Psoas muscle (tissue), 8 donors: ENCODE results near the gene CENPE. TPM values are rescaled to one million over a fixed set of nuclear protein-coding genes. Genes with fewer than 3 reads are reported as not detected.

ENCODE experiments used
- ATAC-seq, 4 donors: fragments of 200-7000 bp; cut with Tn5 transposase; one replicate each; pipeline ENCODE4 v1.9.1; 2020; ENCODE audit warnings: moderate library complexity in 3 of 4, mild to moderate bottlenecking in 2 of 4
- DNase-seq, 2 donors: peaks; one replicate each; pipeline ENCODE4 v3.0.0-alpha.2; 2020
- H3K27ac ChIP-seq: fragments of 200-600 bp; one replicate; pipeline ENCODE4 v1.8.0; 2022
- H3K27me3 ChIP-seq, 3 donors: fragments of 200-600 bp in 1 of 3; one replicate each; pipeline versions ENCODE4 v1.6.1 to v1.8.0; 2013 to 2022; ENCODE audit warnings: low read length in 2 of 3, mild to moderate bottlenecking in 2 of 3, moderate library complexity in 1 of 3; ENCODE audit not compliant: insufficient read depth in 3 of 3
- H3K36me3 ChIP-seq, 2 donors: fragments of 200-600 bp in 1 of 2; one replicate each; pipeline versions ENCODE4 v1.6.1 to v1.8.0; 2013 to 2022; ENCODE audit warnings: low read depth in 1 of 2, mild to moderate bottlenecking in 1 of 2, moderate library complexity in 1 of 2; ENCODE audit not compliant: insufficient read depth in 1 of 2
- H3K4me1 ChIP-seq: fragments of 200-600 bp; one replicate; pipeline ENCODE4 v1.8.0; 2022
- H3K4me3 ChIP-seq: fragments of 200-600 bp; one replicate; pipeline ENCODE4 v1.8.0; 2022; ENCODE audit warnings: mild to moderate bottlenecking
- H3K9me3 ChIP-seq: fragments of 200-600 bp; one replicate; pipeline ENCODE4 v1.8.0; 2022
- CTCF ChIP-seq: fragments of 200-600 bp; IDR thresholded peaks from one replicate; pipeline ENCODE4 v1.8.0; 2022; ENCODE audit warnings: antibody characterized with exemption
- WGBS, 3 donors: extraction: QIAGEN DNeasy Blood & Tissue Kit; methylation state at CpG; one replicate each; pipeline versions ENCODE4 v1.1.6 to v1.1.7; 2013; 5-methylcytosine and 5-hydroxymethylcytosine counted together
- intact Hi-C, 2 donors: fragments of 100-400 bp; cut with DNase I; formaldehyde crosslinking; loops; one replicate each; pipeline versions ENCODE4 v1.11.0 to v1.14.2; 2022
- polyA plus RNA-seq, 3 donors: library from polyadenylated mRNA; stranded (reverse); fragments of 200-250 nt; gene quantifications; one replicate each; pipeline ENCODE4 v1.2.3, GENCODE V29; 2013
- total RNA-seq, 4 donors: library from RNA; stranded (reverse); fragmentation: NEBNext Ultra II Directional in 2 of 4; extraction: Animal tissue kit (Norgen Biotek cat#: 25700) in 2 of 4; gene quantifications; one replicate each; pipeline versions ENCODE4 v1.2.1 to v1.2.4, GENCODE V29; 2021 to 2023
- donor health status: healthy with polysubstance abuse.
- donor health status: DM: no; HTN: no; CAD: no; lungs with moderate emphysema.
- donor health status: Bipolar disorder and iron deficiency.
- donor health status: healthy.
- donor health status: DM: yes; HTN: yes; CAD: no.
- donor health status: DM: no; HTN: no; CAD: no.
- donor health status: DM: no; HTN: no; CAD: no.
- donor health status: DM: yes; HTN: yes; CAD: no.

Gene CENPE
- total and polyA plus RNA-seq, 7 donors, result 0.07 to 0.60 (median 0.25) TPM

GRCh38 chr4:103076747-103077347, 121.3 kb downstream of the CENPE start, which contains the start of gene SLC9B2:
Gene SLC9B2, minus strand, starts transcription at chr4:103076761. Its CDS starts 9,211 bp downstream, at chr4:103067550.
- no peaks in the 10 kb centered on the region for H3K9me3 ChIP-seq
- no peaks in the 10 kb centered on the region for H3K4me1 ChIP-seq
- 17 to 20% (median 20%) methylated on average over 21 of the region's 21 CpGs for WGBS, 3 donors
- peak in 1 of 4 donors; percentile 1 for ATAC-seq
- peaks cover 0 to 26% of the 10 kb centered on the region in 2 donors for H3K36me3 ChIP-seq
- intact Hi-C loops, result no loop called here
- no peaks in the 10 kb centered on the region for H3K27me3 ChIP-seq
- no peak for DNase-seq
- no peak for TF ChIP-seq CTCF
- H3K4me3 ChIP-seq, result peak within 1 kb of the TSS; percentile 76
- peak within 1 kb of the TSS; percentile 90 for H3K27ac ChIP-seq

GRCh38 chr4:103075894-103076746, 122.0 kb downstream of the CENPE start:
- intact Hi-C loops, result no loop called here
- WGBS, 3 donors, result 0 to 1% (median 1%) methylated on average over 65 to 82 of the region's 82 CpGs

GRCh38 chr4:103075435-103075893, 122.7 kb downstream of the CENPE start:
- ATAC-seq (peak in 2 of 4 donors; percentile 22 to 29), DNase-seq (no peak)
- H3K36me3 ChIP-seq, result peaks cover 0 to 12% of the 10 kb centered on the region in 2 donors
- peak overlapping the region; percentile 90 for H3K27ac ChIP-seq
- H3K4me3 ChIP-seq, result peak overlapping the region; percentile 76
- no peaks in the 10 kb centered on the region for H3K27me3 ChIP-seq
- no peaks in the 10 kb centered on the region for H3K4me1 ChIP-seq
- WGBS, 3 donors, result 9 to 19% (median 13%) methylated on average over 4 of the region's 4 CpGs
- no peak for TF ChIP-seq CTCF
- H3K9me3 ChIP-seq, result no peaks in the 10 kb centered on the region
- intact Hi-C loops, result no loop called here

More at GRCh38 chr4:103075894-103076746, 122.0 kb downstream of the CENPE start:
- no peak for TF ChIP-seq CTCF
- Histone ChIP-seq H3K9me3 (no peaks in the 10 kb centered on the region), H3K27ac (peak overlapping the region; percentile 90), H3K4me3 (peak overlapping the region; percentile 76), H3K4me1 (no peaks in the 10 kb centered on the region), H3K27me3 (no peaks in the 10 kb centered on the region), H3K36me3 (peaks cover 0 to 18% of the 10 kb centered on the region in 2 donors)
- peak; percentile 89 to 92 (median 90) for ATAC-seq
- DNase-seq, result peak; percentile 78 to 83

- intact Hi-C loops, result no loop called here
- Histone ChIP-seq H3K27ac (no peak overlapping the region), H3K27me3 (no peaks in the 10 kb centered on the region), H3K4me1 (no peaks in the 10 kb centered on the region), H3K4me3 (peak overlapping the region; percentile 76), H3K9me3 (no peaks in the 10 kb centered on the region), H3K36me3 (peaks cover 0 to 8% of the 10 kb centered on the region in 2 donors)
- 84 to 92% (median 90%) methylated on average over 9 of the region's 9 CpGs for WGBS, 3 donors
- TF ChIP-seq CTCF, result no peak
- ATAC-seq (no peak), DNase-seq (no peak)
Measured at GRCh38 chr4:103074744-103075434, 123.3 kb downstream of the CENPE start.
